Measurements from ENCODE around the gene DYRK4. TPM values are rescaled to one million over a fixed set of nuclear protein-coding genes. Genes with fewer than 3 reads are reported as not detected.

Gene DYRK4
- total RNA-seq, 4 donors from 2014 or later = 15.3 to 48.8 (median 24.0) TPM

DNA sequence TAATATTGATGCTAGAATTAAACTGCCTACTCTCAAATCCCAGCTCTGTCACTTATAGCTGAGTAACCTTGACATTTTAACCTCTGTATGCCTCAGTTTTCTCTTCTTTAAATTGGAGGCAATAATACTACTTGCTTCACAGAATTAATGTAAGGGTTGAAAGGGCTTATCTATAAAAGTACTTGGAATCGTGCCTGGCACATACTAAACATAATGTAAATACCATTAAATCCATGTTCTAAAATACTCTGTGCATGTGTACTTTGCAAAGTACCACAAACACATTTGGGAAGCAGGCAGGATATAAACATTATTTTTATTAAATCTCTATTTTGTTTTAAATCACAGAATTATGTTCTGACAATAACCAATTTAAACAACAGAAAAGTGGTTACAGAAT is 41.9 kb downstream of the DYRK4 start:
- TF ChIP-seq, protein P1, sequence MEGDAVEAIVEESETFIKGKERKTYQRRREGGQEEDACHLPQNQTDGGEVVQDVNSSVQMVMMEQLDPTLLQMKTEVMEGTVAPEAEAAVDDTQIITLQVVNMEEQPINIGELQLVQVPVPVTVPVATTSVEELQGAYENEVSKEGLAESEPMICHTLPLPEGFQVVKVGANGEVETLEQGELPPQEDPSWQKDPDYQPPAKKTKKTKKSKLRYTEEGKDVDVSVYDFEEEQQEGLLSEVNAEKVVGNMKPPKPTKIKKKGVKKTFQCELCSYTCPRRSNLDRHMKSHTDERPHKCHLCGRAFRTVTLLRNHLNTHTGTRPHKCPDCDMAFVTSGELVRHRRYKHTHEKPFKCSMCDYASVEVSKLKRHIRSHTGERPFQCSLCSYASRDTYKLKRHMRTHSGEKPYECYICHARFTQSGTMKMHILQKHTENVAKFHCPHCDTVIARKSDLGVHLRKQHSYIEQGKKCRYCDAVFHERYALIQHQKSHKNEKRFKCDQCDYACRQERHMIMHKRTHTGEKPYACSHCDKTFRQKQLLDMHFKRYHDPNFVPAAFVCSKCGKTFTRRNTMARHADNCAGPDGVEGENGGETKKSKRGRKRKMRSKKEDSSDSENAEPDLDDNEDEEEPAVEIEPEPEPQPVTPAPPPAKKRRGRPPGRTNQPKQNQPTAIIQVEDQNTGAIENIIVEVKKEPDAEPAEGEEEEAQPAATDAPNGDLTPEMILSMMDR (IDR thresholded peaks at IDR 0.05; ENCODE audit: low read depth) = no peak

DNA sequence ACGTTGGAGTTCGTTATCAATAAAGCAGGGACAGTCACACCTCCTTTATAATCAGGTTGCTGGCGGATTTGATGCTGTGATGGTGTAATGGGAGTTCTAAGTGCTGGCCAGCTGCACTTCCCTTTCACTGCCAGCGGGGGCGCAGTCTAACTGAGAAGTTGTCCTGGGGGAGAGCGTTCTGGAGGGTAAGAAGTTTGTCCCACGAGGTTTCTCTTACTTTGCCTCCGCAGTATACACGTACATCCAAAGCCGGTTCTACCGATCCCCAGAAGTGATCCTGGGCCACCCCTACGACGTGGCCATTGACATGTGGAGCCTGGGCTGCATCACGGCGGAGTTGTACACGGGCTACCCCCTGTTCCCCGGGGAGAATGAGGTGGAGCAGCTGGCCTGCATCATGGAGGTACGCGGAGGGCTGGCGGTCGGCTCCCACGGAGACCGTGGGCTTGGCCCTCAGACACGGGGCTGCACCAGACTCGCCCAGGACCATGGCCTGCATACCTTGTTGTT is 42.7 kb downstream of the DYRK4 start:
- TF ChIP-seq, protein P1 (IDR thresholded peaks at IDR 0.05; ENCODE audit: low read depth) = no peak

GRCh38 chr12:4607056-4607455 is 45.0 kb downstream of the DYRK4 start:
- TF ChIP-seq, protein P1 (IDR thresholded peaks at IDR 0.05; ENCODE audit: low read depth) = no peak

DNA sequence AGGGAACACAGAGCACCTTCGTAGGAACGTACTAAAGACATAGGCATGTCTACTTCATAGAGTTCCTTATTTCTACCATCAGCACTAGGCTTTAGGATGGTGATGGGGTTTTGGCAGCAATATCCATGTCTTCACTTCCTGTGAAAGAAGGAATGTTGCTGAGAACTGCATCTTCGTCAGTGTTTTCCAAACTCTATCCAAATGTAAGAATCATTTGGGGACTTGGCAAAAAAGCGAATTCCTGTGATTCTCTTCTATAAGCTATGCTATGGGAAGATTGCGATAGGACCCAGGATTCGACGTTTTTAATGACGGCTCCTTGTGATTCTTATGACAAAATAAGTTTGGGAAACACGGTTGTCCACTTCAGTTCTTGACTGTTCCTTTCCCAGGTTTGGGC is 47.1 kb downstream of the DYRK4 start:
- TF ChIP-seq, protein P1 (IDR thresholded peaks at IDR 0.05; ENCODE audit: low read depth) = no peak

DNA sequence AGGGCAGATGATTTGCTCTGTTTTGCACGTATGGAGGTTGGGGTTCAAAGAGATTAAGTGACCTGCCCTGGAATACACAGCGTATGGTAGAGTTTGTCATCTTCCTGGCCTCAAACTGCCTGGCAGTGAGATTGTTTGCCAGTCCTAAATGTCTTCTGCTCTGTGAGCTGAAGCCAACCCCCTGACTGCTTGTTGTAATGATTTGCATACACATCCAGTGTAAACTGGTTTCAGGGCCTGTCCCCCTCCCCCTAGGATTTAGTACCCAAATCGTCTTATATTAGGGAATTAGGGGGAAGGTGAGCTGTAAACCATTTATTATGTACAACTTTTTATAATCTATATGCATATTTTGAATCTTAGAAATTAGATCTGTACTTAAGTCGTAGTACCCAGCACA is 48.5 kb downstream of the DYRK4 start:
- TF ChIP-seq, protein P1 (IDR thresholded peaks at IDR 0.05; ENCODE audit: low read depth) = no peak

DNA sequence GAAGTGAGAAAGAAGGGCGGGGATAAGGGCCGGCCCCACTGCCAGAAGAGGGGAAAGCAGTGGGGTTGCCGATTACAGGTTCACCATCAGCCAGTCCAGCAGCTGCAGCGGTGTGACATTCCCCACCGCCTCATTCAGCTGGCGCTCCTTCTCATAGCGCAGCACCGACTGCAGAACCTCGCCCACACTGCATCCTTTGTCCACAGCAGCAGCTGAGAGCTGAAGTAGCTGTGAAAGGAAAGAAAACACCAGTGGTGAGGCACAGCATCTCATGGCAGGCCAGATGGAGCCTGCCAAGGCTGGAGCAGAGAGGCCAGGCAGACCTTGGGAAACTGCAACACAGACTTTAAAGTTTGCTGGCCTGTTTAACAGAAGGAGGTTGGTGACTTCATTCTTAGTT is 53.7 kb downstream of the DYRK4 start:
- TF ChIP-seq, protein P1 (IDR thresholded peaks at IDR 0.05; ENCODE audit: low read depth) = no peak

DNA sequence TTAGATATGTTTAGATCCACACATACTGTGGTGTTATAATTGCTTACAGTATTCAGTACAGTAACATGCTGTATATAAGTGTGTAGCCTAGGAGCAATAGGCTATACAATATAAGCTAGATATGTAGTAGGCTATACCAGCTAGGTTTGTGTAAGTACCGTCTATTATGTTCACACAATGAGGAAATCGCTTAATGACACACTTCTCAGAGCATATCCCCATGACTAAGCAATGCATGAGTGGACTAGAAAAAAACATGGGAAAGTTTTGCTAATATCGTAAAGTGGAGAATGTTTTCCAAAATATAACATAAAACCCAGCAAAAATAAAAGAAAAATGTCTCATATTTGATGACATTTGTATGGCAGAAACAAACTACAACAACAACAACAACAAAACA is 59.5 kb downstream of the DYRK4 start:
- TF ChIP-seq, protein P1 (IDR thresholded peaks at IDR 0.05; ENCODE audit: low read depth) = no peak

All from subcutaneous adipose tissue (tissue), 4 donors.